ENCODE measurements around the gene ARHGAP22. TPM values are rescaled to one million over a fixed set of nuclear protein-coding genes. Genes with fewer than 3 reads are reported as not detected.

ARHGAP22 gene
- total RNA-seq, 4 donors from 2014 or later = 3.2 to 24.0 (median 9.9) TPM

GRCh38 chr10:48494611-48495010, 110.3 kb downstream of the ARHGAP22 start:
- DNase-seq (ENCODE audit: low spot score) (no peak), ATAC-seq (ENCODE audit: low FRiP score) (no peak)
- TF ChIP-seq, protein P1, sequence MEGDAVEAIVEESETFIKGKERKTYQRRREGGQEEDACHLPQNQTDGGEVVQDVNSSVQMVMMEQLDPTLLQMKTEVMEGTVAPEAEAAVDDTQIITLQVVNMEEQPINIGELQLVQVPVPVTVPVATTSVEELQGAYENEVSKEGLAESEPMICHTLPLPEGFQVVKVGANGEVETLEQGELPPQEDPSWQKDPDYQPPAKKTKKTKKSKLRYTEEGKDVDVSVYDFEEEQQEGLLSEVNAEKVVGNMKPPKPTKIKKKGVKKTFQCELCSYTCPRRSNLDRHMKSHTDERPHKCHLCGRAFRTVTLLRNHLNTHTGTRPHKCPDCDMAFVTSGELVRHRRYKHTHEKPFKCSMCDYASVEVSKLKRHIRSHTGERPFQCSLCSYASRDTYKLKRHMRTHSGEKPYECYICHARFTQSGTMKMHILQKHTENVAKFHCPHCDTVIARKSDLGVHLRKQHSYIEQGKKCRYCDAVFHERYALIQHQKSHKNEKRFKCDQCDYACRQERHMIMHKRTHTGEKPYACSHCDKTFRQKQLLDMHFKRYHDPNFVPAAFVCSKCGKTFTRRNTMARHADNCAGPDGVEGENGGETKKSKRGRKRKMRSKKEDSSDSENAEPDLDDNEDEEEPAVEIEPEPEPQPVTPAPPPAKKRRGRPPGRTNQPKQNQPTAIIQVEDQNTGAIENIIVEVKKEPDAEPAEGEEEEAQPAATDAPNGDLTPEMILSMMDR (IDR thresholded peaks at IDR 0.05) = no peak

DNA sequence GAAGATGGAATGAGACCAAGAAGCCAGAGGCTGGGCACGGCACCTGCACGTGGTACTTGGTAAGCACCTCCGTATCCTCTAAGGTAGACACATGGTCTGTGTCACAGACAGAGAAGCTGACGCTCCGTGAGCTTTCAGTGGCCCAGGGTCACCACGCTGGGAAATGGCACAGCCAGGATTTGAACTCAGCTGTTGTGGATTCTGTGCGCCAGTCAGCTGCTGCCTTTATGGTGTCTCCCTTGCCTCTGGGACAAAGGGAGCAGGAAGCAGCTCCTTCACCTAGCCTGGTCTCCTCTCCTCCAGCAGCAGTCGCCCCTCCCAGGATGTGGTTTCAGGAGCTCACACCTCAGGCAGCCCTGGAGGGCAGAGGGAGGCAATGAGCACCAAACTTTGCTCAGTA, 110.8 kb downstream of the ARHGAP22 start:
- TF ChIP-seq, protein P1 (IDR thresholded peaks at IDR 0.05) = no peak
- DNase-seq (ENCODE audit: low spot score) (no peak), ATAC-seq (ENCODE audit: low FRiP score) (no peak)

DNA sequence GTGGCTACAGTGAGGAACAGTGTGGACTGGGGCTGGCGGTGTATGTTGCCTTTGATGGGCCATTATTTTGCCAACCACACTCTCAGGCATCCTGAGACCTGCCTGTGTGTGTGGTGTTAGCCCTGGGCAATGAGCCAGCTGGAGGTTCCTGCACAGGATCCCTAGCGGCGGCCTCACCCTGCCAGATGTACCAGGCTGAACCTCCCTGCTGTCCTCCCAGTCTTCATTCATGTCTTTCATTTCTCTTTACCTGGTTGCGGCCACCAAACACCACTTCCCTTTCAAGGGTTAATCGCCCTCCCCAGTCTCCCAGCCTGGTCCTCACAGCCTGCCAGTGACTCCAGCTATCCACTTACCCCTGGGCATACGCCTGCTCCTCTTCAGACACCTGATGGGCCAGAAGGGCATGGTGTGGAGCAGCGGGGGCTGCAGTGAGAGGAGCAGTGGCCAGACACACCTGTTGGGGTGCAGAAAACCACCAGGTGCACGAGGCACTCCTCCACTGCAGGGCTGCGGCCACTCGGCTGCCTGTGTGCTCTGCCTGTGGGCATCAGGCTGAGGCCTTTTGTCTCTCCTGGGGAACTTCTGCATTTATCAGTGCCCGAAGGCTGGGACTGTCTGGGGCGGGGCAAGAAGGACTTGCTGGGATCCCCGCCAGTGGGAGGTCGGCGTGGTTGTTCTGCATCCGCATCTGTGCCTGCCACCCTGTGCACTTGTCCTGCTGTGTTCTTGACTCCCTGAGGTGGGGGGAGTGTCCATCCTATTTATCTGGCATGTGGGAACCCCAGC, 111.6 kb downstream of the ARHGAP22 start:
- DNase-seq (ENCODE audit: low spot score) (no peak), ATAC-seq (ENCODE audit: low FRiP score) (no peak)
- TF ChIP-seq, protein P1 (IDR thresholded peaks at IDR 0.05) = no peak

DNA sequence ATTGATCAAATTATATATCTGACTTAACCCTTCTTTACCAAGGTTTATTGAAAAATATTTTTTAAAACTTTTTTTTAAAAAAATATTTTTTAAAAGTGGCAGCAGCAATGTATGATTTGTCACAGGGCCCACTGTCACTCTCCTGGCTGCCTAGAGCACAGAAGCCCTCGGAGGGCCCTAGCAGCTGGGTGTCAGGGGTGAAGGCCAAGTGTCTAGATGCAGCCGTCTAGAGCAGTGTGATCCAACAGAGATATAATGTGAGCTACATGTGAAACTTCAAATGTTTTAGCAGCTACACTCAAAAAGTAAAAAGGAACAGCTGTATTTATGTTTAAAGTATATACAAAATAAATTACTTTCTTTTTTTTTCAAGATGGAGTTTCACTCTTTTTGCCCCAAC, 112.7 kb downstream of the ARHGAP22 start:
- TF ChIP-seq, protein P1 (IDR thresholded peaks at IDR 0.05) = no peak

GRCh38 chr10:48491392-48492139, 113.3 kb downstream of the ARHGAP22 start:
- ATAC-seq (ENCODE audit: low FRiP score) (no peak), DNase-seq (ENCODE audit: low spot score) (no peak)
- TF ChIP-seq, protein P1 (IDR thresholded peaks at IDR 0.05) = no peak

More for the DNA sequence above, 112.7 kb downstream of the ARHGAP22 start:
- ATAC-seq (ENCODE audit: low FRiP score) = no peak
- no peak for DNase-seq (ENCODE audit: low spot score)

GRCh38 chr10:48490946-48491345, 113.9 kb downstream of the ARHGAP22 start:
- DNase-seq (ENCODE audit: low spot score) = no peak
- TF ChIP-seq, protein P1 (IDR thresholded peaks at IDR 0.05) = no peak
- ATAC-seq (ENCODE audit: low FRiP score) = no peak

Data from omental fat pad (tissue), 4 donors.